H1 (cell line): Measurements from ENCODE around the gene NWD2. TPM values are rescaled to one million over a fixed set of nuclear protein-coding genes. Genes with fewer than 3 reads are reported as not detected.

Experiments
- BRCA1 ChIP-seq: IDR thresholded peaks from 2 replicates; pipeline ENCODE4 v1.6.1; 2012; ENCODE audit warnings: low read depth, low read length, improper control_type of control experiment
- CEBPB ChIP-seq: IDR thresholded peaks from 2 replicates; pipeline ENCODE4 v1.6.1; 2012; ENCODE audit warnings: low read depth, low read length
- FOSL1 ChIP-seq: IDR thresholded peaks from 2 replicates; pipeline ENCODE4 v1.6.1; 2011; ENCODE audit warnings: mild to moderate bottlenecking, low read depth, low read length, moderate library complexity; ENCODE audit not compliant: insufficient read depth
- HDAC2 ChIP-seq, 2 experiments: fragments of 300-600 bp in 1 of 2; sonication (generic) in 1 of 2; IDR thresholded peaks; 2 replicates each; pipeline ENCODE4 v1.6.1; 2011 to 2012; ENCODE audit warnings: low read depth in 2 of 2, low read length in 2 of 2, mild to moderate bottlenecking in 2 of 2, moderate library complexity in 2 of 2, borderline replicate concordance in 1 of 2, inconsistent platforms in 1 of 2
- NANOG ChIP-seq: IDR thresholded peaks from 2 replicates; pipeline ENCODE4 v1.6.1; 2011; ENCODE audit warnings: low read length, low read depth, mild to moderate bottlenecking, inconsistent platforms; ENCODE audit not compliant: insufficient read depth, poor library complexity, severe bottlenecking
- POLR2AphosphoS5 ChIP-seq: IDR thresholded peaks from 2 replicates; pipeline ENCODE4 v1.6.1; 2011; ENCODE audit warnings: low read depth, low read length
- polyA plus RNA-seq, 7 experiments: library from polyadenylated mRNA; depleted of rRNA in 3 of 7; stranded (reverse) in 5 of 7; unstranded in 2 of 7; fragments of >200 nt in 5 of 7; fragments of 200-250 nt in 2 of 7; gene quantifications; 1 replicate in 5 of 7; 2 replicates in 1 of 7; 4 replicates in 1 of 7; pipeline versions ENCODE4 v1.2.1 to v1.2.3, GENCODE V29; 2011 to 2013; ENCODE audit warnings: missing spikeins in 2 of 7, mixed read lengths in 2 of 7
- total RNA-seq: library from RNA; stranded (reverse); fragmentation: NEBNext Ultra II Directional; extraction: Animal tissue kit (Norgen Biotek cat#: 25700); gene quantifications from 2 replicates; pipeline ENCODE4 v1.2.1, GENCODE V29; 2021
- TF ChIP-seq, protein P1 (sequence below): fragments of 300-600 bp; sonication (generic); IDR thresholded peaks from 2 replicates; pipeline ENCODE4 v1.7.1; 2012; ENCODE audit warnings: low read length, moderate library complexity, mild to moderate bottlenecking, inconsistent platforms; ENCODE audit not compliant: insufficient replicate concordance
- TF ChIP-seq, protein P2 (sequence below): IDR thresholded peaks from 2 replicates; pipeline ENCODE4 v1.6.1; 2011; ENCODE audit warnings: low read length, improper control_type of control experiment

NWD2 gene
- total and polyA plus RNA-seq, 2 of the 8 experiments (the other 6 are each of a cell fraction or from before 2014, with no cell fraction given): under 0.01 TPM; not detected in 1

DNA sequence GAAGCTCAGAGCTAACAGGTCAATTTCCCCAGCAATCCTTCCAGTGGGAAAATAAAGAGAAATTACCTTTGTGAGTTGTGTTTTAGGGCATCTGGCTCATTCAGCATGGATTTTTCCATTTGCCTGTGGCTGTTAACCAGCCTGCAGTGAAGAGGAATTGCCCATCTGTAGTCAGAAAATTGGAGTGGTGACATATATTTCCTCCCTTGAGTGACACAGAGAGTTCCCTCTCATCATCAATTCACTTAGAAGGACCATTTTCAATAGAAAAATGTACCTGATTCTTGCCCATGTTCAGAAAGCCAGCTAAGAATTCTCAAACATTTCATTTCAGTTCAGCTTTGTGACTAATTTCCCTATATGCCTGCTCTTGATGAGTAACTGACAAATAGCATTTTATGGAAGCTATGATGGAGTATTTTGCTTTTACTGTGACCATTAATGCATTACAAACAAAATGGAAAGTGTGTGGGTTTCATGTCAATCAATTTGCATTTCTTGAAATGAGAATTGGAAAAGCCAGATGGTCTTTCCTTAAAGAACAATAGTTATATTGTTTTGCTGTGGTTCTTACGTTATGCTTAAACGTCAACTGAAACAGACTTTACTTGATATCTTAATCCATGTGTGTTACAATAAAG is 155.8 kb downstream of the NWD2 start (continued):
- TF ChIP-seq, protein P1, sequence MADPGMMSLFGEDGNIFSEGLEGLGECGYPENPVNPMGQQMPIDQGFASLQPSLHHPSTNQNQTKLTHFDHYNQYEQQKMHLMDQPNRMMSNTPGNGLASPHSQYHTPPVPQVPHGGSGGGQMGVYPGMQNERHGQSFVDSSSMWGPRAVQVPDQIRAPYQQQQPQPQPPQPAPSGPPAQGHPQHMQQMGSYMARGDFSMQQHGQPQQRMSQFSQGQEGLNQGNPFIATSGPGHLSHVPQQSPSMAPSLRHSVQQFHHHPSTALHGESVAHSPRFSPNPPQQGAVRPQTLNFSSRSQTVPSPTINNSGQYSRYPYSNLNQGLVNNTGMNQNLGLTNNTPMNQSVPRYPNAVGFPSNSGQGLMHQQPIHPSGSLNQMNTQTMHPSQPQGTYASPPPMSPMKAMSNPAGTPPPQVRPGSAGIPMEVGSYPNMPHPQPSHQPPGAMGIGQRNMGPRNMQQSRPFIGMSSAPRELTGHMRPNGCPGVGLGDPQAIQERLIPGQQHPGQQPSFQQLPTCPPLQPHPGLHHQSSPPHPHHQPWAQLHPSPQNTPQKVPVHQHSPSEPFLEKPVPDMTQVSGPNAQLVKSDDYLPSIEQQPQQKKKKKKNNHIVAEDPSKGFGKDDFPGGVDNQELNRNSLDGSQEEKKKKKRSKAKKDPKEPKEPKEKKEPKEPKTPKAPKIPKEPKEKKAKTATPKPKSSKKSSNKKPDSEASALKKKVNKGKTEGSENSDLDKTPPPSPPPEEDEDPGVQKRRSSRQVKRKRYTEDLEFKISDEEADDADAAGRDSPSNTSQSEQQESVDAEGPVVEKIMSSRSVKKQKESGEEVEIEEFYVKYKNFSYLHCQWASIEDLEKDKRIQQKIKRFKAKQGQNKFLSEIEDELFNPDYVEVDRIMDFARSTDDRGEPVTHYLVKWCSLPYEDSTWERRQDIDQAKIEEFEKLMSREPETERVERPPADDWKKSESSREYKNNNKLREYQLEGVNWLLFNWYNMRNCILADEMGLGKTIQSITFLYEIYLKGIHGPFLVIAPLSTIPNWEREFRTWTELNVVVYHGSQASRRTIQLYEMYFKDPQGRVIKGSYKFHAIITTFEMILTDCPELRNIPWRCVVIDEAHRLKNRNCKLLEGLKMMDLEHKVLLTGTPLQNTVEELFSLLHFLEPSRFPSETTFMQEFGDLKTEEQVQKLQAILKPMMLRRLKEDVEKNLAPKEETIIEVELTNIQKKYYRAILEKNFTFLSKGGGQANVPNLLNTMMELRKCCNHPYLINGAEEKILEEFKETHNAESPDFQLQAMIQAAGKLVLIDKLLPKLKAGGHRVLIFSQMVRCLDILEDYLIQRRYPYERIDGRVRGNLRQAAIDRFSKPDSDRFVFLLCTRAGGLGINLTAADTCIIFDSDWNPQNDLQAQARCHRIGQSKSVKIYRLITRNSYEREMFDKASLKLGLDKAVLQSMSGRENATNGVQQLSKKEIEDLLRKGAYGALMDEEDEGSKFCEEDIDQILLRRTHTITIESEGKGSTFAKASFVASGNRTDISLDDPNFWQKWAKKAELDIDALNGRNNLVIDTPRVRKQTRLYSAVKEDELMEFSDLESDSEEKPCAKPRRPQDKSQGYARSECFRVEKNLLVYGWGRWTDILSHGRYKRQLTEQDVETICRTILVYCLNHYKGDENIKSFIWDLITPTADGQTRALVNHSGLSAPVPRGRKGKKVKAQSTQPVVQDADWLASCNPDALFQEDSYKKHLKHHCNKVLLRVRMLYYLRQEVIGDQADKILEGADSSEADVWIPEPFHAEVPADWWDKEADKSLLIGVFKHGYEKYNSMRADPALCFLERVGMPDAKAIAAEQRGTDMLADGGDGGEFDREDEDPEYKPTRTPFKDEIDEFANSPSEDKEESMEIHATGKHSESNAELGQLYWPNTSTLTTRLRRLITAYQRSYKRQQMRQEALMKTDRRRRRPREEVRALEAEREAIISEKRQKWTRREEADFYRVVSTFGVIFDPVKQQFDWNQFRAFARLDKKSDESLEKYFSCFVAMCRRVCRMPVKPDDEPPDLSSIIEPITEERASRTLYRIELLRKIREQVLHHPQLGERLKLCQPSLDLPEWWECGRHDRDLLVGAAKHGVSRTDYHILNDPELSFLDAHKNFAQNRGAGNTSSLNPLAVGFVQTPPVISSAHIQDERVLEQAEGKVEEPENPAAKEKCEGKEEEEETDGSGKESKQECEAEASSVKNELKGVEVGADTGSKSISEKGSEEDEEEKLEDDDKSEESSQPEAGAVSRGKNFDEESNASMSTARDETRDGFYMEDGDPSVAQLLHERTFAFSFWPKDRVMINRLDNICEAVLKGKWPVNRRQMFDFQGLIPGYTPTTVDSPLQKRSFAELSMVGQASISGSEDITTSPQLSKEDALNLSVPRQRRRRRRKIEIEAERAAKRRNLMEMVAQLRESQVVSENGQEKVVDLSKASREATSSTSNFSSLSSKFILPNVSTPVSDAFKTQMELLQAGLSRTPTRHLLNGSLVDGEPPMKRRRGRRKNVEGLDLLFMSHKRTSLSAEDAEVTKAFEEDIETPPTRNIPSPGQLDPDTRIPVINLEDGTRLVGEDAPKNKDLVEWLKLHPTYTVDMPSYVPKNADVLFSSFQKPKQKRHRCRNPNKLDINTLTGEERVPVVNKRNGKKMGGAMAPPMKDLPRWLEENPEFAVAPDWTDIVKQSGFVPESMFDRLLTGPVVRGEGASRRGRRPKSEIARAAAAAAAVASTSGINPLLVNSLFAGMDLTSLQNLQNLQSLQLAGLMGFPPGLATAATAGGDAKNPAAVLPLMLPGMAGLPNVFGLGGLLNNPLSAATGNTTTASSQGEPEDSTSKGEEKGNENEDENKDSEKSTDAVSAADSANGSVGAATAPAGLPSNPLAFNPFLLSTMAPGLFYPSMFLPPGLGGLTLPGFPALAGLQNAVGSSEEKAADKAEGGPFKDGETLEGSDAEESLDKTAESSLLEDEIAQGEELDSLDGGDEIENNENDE: no peak
- TF ChIP-seq, protein P2, sequence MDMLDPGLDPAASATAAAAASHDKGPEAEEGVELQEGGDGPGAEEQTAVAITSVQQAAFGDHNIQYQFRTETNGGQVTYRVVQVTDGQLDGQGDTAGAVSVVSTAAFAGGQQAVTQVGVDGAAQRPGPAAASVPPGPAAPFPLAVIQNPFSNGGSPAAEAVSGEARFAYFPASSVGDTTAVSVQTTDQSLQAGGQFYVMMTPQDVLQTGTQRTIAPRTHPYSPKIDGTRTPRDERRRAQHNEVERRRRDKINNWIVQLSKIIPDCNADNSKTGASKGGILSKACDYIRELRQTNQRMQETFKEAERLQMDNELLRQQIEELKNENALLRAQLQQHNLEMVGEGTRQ: no peak
- TF ChIP-seq POLR2AphosphoS5: no peak
- no peak for TF ChIP-seq FOSL1
- TF ChIP-seq CEBPB: no peak
- TF ChIP-seq HDAC2 (IDR thresholded peaks at IDR 0.05; ENCODE audit: borderline replicate concordance in 1 of 2, low read depth in 2 of 2, low read length in 2 of 2): no peak
- TF ChIP-seq NANOG: no peak
- TF ChIP-seq BRCA1: no peak
